Gastrocnemius medialis (tissue), 4 donors: ENCODE results near the gene CSAG2. TPM values are rescaled to one million over a fixed set of nuclear protein-coding genes. Genes with fewer than 3 reads are reported as not detected.
"Not testable (repeated sequence)": the region's sequence is repeated elsewhere in the genome, so short reads cannot be mapped to it uniquely, and the experiment has no call there.

Experiments used
- ATAC-seq, 2 donors: fragments of 150-250 bp; one replicate each; pipeline ENCODE4 v1.9.1; 2016
- DNase-seq, 2 donors: peaks; one replicate each; pipeline ENCODE4 v3.0.0-alpha.2; 2019
- H3K27ac ChIP-seq, 4 donors: fragments of 200-600 bp; sonication (generic); 1 replicate in 1 of 4; 2 replicates in 3 of 4; pipeline ENCODE4 v1.5.1; 2016 to 2018; ENCODE audit warnings: mild to moderate bottlenecking in 2 of 4, moderate library complexity in 1 of 4
- H3K27me3 ChIP-seq, 3 donors: fragments of 200-600 bp; sonication (generic) in 2 of 3; 1 replicate in 1 of 3; 2 replicates in 2 of 3; pipeline versions ENCODE4 v1.5.1 to v1.6.0; 2016 to 2019; ENCODE audit warnings: mild to moderate bottlenecking in 1 of 3, moderate library complexity in 1 of 3
- H3K36me3 ChIP-seq, 2 donors: fragments of 200-600 bp; sonication (generic) in 1 of 2; one replicate each; pipeline ENCODE4 v1.5.1; 2017 to 2018
- H3K4me1 ChIP-seq, 2 donors: fragments of 200-600 bp; sonication (generic) in 1 of 2; one replicate each; pipeline ENCODE4 v1.5.1; 2016 to 2017; ENCODE audit warnings: mild to moderate bottlenecking in 2 of 2
- H3K4me3 ChIP-seq, 4 donors: fragments of 200-600 bp; sonication (generic) in 3 of 4; 1 replicate in 1 of 4; 2 replicates in 3 of 4; pipeline ENCODE4 v1.5.1; 2016 to 2019; ENCODE audit warnings: mild to moderate bottlenecking in 2 of 4
- H3K9me3 ChIP-seq, 3 donors: fragments of 200-600 bp; sonication (generic) in 2 of 3; 1 replicate in 1 of 3; 2 replicates in 2 of 3; pipeline ENCODE4 v1.5.1; 2016 to 2019
- CTCF ChIP-seq, 5 experiments: fragments of 450-650 bp in 3 of 5; fragments of 200-600 bp in 2 of 5; sonication (generic) in 2 of 5; IDR thresholded peaks in 4 of 5; conservative IDR thresholded peaks in 1 of 5; 1 replicate in 4 of 5; 2 replicates in 1 of 5; pipeline ENCODE4 v1.5.1; 2016 to 2019; ENCODE audit warnings: antibody characterized with exemption in 5 of 5, mild to moderate bottlenecking in 3 of 5, moderate library complexity in 3 of 5
- POLR2A ChIP-seq, 2 donors: fragments of 450-650 bp; IDR thresholded peaks; one replicate each; pipeline ENCODE4 v1.6.1; 2017; ENCODE audit warnings: antibody characterized with exemption in 2 of 2, mild to moderate bottlenecking in 2 of 2, moderate library complexity in 2 of 2
- in situ Hi-C, 4 donors: fragments of 200-750 bp; cut with MboI; loops; one replicate each; pipeline versions ENCODE4 v1.15.0 to v1.8.0; 2017; ENCODE audit warnings: low sequenced_read_pairs in 4 of 4
- intact Hi-C: fragments of 100-400 bp; cut with DNase I; formaldehyde crosslinking; loops from one replicate; pipeline ENCODE4 v1.15.1; 2023; ENCODE audit warnings: low total_unique reads
- total RNA-seq, 4 donors: library from RNA; depleted of rRNA; stranded (reverse); fragments of >200 nt; gene quantifications; one replicate each; pipeline versions ENCODE4 v1.1.0 to v1.2.3, GENCODE V29; 2016

Gene CSAG2, protein sequence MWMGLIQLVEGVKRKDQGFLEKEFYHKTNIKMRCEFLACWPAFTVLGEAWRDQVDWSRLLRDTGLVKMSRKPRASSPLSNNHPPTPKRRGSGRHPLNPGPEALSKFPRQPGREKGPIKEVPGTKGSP
- not detected for total RNA-seq

DNA sequence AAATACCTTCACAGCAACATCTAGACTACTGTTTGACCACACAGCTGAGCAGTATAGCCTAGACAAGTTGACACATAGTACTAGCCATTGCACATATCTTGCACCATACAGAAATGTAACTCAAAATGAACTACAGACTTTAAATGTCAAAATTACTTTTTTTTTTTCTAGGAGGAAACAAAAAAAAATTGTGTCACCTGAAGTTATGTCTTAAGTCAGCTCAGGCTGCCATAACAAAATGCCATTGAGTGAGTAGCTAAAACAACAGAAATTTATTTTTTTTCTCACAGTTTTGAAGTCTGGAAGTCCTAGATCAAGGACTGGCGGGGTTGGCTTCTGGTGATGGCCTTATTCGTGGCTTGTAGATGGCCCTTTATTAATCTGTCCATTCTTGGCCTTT lies at the start of gene CSAG2:
CSAG2 (minus strand) TSS at position 101 of the 400 bp plus-strand sequence. CDS start 161 bp downstream, outside the sequence.
- H3K4me3 ChIP-seq, H3K27ac ChIP-seq, H3K36me3 ChIP-seq, H3K9me3 ChIP-seq, H3K4me1 ChIP-seq, H3K27me3 ChIP-seq, intact Hi-C loops, in situ Hi-C loops, DNase-seq, ATAC-seq: not testable (repeated sequence)

DNA sequence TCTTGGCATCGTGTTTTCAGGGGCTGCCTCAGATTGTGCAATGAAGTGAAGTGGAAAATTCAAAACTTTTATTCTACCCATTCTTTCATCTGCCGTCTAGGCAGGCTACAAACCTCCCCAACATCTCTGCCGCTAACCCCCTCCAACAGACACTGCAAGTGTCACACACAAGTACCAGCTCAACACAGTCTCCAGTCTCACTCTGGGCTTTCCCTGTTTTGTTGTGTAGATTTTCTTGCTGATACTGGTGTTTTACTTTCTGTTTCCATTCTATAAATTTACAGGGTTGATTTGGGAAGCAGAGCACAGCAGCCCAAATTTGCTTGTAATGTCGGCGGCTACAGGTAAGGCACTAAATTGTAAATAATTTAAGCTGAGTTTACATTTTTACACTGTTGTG lies 45.8 kb upstream of the CSAG2 start:
- ATAC-seq, H3K4me1 ChIP-seq, H3K27ac ChIP-seq, intact Hi-C loops, H3K36me3 ChIP-seq, H3K4me3 ChIP-seq, DNase-seq, in situ Hi-C loops, H3K27me3 ChIP-seq, H3K9me3 ChIP-seq: not testable (repeated sequence)

DNA sequence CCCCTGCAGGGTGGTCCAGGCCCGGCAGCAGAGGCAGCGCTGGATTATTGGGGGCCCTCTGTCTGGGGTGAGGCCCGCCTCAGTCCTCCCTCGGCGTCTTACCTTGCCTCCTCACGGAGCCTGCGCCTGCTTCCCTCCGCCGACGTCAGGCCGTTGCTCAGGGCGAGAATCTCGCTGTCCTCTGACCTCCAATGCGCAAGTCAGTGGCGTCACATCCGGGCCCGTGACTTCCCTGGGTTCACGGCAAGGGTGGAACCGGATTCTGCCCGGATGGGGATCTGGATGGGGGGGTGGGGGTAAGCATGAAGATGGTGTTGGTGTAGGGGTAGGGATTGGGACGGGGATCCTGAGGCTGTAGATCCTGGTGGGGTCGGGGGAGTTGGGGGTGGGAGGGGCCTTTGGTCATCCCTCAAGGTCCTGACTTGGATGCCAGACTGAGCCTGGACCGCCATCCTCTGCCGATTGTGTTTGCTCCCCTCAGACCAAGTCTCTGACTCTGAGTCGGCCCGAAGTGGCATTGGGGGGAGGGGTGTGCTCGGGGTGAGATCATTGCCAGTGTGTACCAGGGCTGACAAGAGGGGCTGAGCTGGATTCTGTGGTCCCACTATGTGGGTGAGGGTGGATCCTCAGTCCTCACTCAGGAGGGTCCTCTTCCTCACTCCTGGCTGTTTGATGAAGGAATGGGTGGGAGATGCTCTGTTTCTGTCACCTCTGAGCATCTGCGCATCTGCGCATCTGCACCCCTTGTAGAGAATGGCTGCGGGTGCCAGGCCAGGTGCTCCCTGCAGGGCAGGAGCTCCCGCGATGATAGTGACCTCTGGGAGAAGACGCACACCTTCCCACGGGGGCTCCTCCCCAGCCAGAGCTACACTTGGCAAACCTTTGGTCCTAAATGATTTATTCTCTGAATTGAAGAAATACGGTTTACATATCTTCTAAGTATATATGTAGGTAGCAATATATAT lies 44.9 kb upstream of the CSAG2 start, which contains the start of gene MAGEA2:
MAGEA2 (minus strand) TSS at position 157 of the 965 bp plus-strand sequence. CDS start 2,479 bp downstream, outside the sequence.
- H3K27ac ChIP-seq, in situ Hi-C loops, intact Hi-C loops, DNase-seq, H3K9me3 ChIP-seq, H3K4me3 ChIP-seq, H3K27me3 ChIP-seq, H3K36me3 ChIP-seq, ATAC-seq, H3K4me1 ChIP-seq: not testable (repeated sequence)

- DNase-seq (no peak), ATAC-seq (no peak)
- Histone ChIP-seq H3K4me1 (no peaks in the 10 kb centered on the region), H3K27ac (no peak overlapping the region), H3K27me3 (no peaks in the 10 kb centered on the region), H3K36me3 (no peaks in the 10 kb centered on the region), H3K4me3 (no peak overlapping the region), H3K9me3 (no peaks in the 10 kb centered on the region)
- in situ Hi-C loops: no loop called here
- TF ChIP-seq CTCF (IDR thresholded peaks at IDR 0.05 in 4 of 5, conservative IDR thresholded peaks at IDR 0.05 in 1 of 5): no peak
- no peak for TF ChIP-seq POLR2A (IDR thresholded peaks at IDR 0.05)
- intact Hi-C loops: no loop called here
Measured at GRCh38 chrX:152738560-152738959, 29.5 kb upstream of the CSAG2 start.

- H3K27ac ChIP-seq, H3K27me3 ChIP-seq, in situ Hi-C loops, DNase-seq, H3K9me3 ChIP-seq, H3K4me1 ChIP-seq, ATAC-seq, H3K4me3 ChIP-seq, H3K36me3 ChIP-seq, intact Hi-C loops: not testable (repeated sequence)
Measured at GRCh38 chrX:152736528-152736927, 27.5 kb upstream of the CSAG2 start.

- no peaks in the 10 kb centered on the region for H3K36me3 ChIP-seq
- no peaks in the 10 kb centered on the region for H3K4me1 ChIP-seq
- ATAC-seq: no peak
- H3K27me3 ChIP-seq: no peaks in the 10 kb centered on the region
- no peaks in the 10 kb centered on the region for H3K9me3 ChIP-seq
- in situ Hi-C loops: no loop called here
- intact Hi-C loops: no loop called here
- TF ChIP-seq POLR2A (IDR thresholded peaks at IDR 0.05) (no peak), CTCF (IDR thresholded peaks at IDR 0.05 in 4 of 5, conservative IDR thresholded peaks at IDR 0.05 in 1 of 5) (no peak)
- H3K4me3 ChIP-seq: no peak overlapping the region
- no peak for DNase-seq
- H3K27ac ChIP-seq: no peak overlapping the region
Measured at GRCh38 chrX:152735860-152736511, 26.9 kb upstream of the CSAG2 start.
